Nephron (organoid): Measurements from ENCODE around the gene TEX35.

ENCODE experiments used
- H3K27ac Mint-ChIP-seq, 3 experiments: 2 replicates each; pipeline ENCODE4 v1.8.0; 2020; ENCODE audit warnings: mixed read lengths in 3 of 3, mild to moderate bottlenecking in 2 of 3, moderate library complexity in 1 of 3
- H3K27me3 Mint-ChIP-seq: 2 replicates; pipeline ENCODE4 v1.8.0; 2021; ENCODE audit warnings: low read depth, mild to moderate bottlenecking, moderate library complexity, mixed read lengths
- H3K36me3 Mint-ChIP-seq: 2 replicates; pipeline ENCODE4 v1.8.0; 2020; ENCODE audit warnings: low read depth, mixed read lengths
- H3K4me1 Mint-ChIP-seq: 2 replicates; pipeline ENCODE4 v1.8.0; 2020; ENCODE audit warnings: mixed read lengths
- H3K4me3 Mint-ChIP-seq, 3 experiments: 2 replicates each; pipeline ENCODE4 v1.8.0; 2020; ENCODE audit warnings: mild to moderate bottlenecking in 3 of 3, mixed read lengths in 3 of 3, moderate library complexity in 2 of 3
- H3K9me3 Mint-ChIP-seq: 2 replicates; pipeline ENCODE4 v1.8.0; 2020; ENCODE audit warnings: mixed read lengths
- CTCF ChIP-seq, 3 experiments: fragments of 200-600 bp; sonication (generic); IDR thresholded peaks; one replicate each; pipeline ENCODE4 v1.5.0; 2021; ENCODE audit warnings: antibody characterized with exemption in 3 of 3; ENCODE audit not compliant: unreplicated experiment in 3 of 3

TEX35 gene

GRCh38 chr1:178495741-178496409 is 17.0 kb upstream of the TEX35 start:
- no peak overlapping the region for H3K4me3 Mint-ChIP-seq
- H3K4me1 Mint-ChIP-seq = no peaks in the 10 kb centered on the region
- no peak for TF ChIP-seq CTCF (IDR thresholded peaks at IDR 0.05; ENCODE audit: unreplicated experiment in 3 of 3)
- peaks cover 2% of the 10 kb centered on the region for H3K27me3 Mint-ChIP-seq
- H3K36me3 Mint-ChIP-seq = no peaks in the 10 kb centered on the region
- H3K9me3 Mint-ChIP-seq = no peaks in the 10 kb centered on the region
- H3K27ac Mint-ChIP-seq = no peak overlapping the region

GRCh38 chr1:178496410-178497135 is 16.3 kb upstream of the TEX35 start, which contains the start of gene CLEC20A:
Gene CLEC20A, minus strand, starts transcription at chr1:178496964. Its CDS starts 25 bp downstream, at chr1:178496939.
- no peak for TF ChIP-seq CTCF (IDR thresholded peaks at IDR 0.05; ENCODE audit: unreplicated experiment in 3 of 3)
- H3K4me1 Mint-ChIP-seq = no peaks in the 10 kb centered on the region
- H3K27ac Mint-ChIP-seq = no peak within 1 kb of the TSS

GRCh38 chr1:178497903-178498478 is 14.9 kb upstream of the TEX35 start:
- H3K27me3 Mint-ChIP-seq = peaks cover 5% of the 10 kb centered on the region
- no peak overlapping the region for H3K4me3 Mint-ChIP-seq
- H3K27ac Mint-ChIP-seq = no peak overlapping the region
- H3K4me1 Mint-ChIP-seq = no peaks in the 10 kb centered on the region
- TF ChIP-seq CTCF (IDR thresholded peaks at IDR 0.05; ENCODE audit: unreplicated experiment in 3 of 3) = no peak
- H3K36me3 Mint-ChIP-seq = no peaks in the 10 kb centered on the region
- H3K9me3 Mint-ChIP-seq = no peaks in the 10 kb centered on the region

More at GRCh38 chr1:178496410-178497135, 16.3 kb upstream of the TEX35 start, which contains the start of gene CLEC20A:
- H3K27me3 Mint-ChIP-seq = peaks cover 5% of the 10 kb centered on the region
- no peaks in the 10 kb centered on the region for H3K36me3 Mint-ChIP-seq
- H3K9me3 Mint-ChIP-seq = no peaks in the 10 kb centered on the region
- H3K4me3 Mint-ChIP-seq = no peak within 1 kb of the TSS

GRCh38 chr1:178498896-178499675 is 13.8 kb upstream of the TEX35 start:
- Mint-ChIP-seq H3K9me3 (no peaks in the 10 kb centered on the region), H3K4me1 (no peaks in the 10 kb centered on the region), H3K27ac (no peak overlapping the region), H3K4me3 (no peak overlapping the region), H3K36me3 (no peaks in the 10 kb centered on the region), H3K27me3 (peaks cover 5% of the 10 kb centered on the region)
- no peak for TF ChIP-seq CTCF (IDR thresholded peaks at IDR 0.05; ENCODE audit: unreplicated experiment in 3 of 3)

GRCh38 chr1:178500091-178500770 is 12.7 kb upstream of the TEX35 start:
- H3K9me3 Mint-ChIP-seq = no peaks in the 10 kb centered on the region
- peak in 2 of 3 experiments; percentile 10 to 27 for TF ChIP-seq CTCF (IDR thresholded peaks at IDR 0.05; ENCODE audit: unreplicated experiment in 3 of 3)
- no peaks in the 10 kb centered on the region for H3K36me3 Mint-ChIP-seq
- H3K27ac Mint-ChIP-seq = no peak overlapping the region
- H3K27me3 Mint-ChIP-seq = peaks cover 9% of the 10 kb centered on the region
- no peaks in the 10 kb centered on the region for H3K4me1 Mint-ChIP-seq
- H3K4me3 Mint-ChIP-seq = no peak overlapping the region
